ENCODE results near the gene NOBOX. TPM values are rescaled to one million over a fixed set of nuclear protein-coding genes. Genes with fewer than 3 reads are reported as not detected.
"Not testable (repeated sequence)": the region's sequence is repeated elsewhere in the genome, so short reads cannot be mapped to it uniquely, and the experiment has no call there.

NOBOX gene
- total RNA-seq, 1 donor from 2014 or later = not detected

GRCh38 chr7:144437370-144438191 is 34.1 kb upstream of the NOBOX start:
- Histone ChIP-seq H3K4me3 (ENCODE audit: low read depth, low read length) (no peak overlapping the region), H3K36me3 (ENCODE audit: control insufficient read depth, insufficient read depth, low read length) (no peaks in the 10 kb centered on the region), H3K27me3 (ENCODE audit: control insufficient read depth, insufficient read depth, low read length) (no peaks in the 10 kb centered on the region)
- peak; percentile 52 for TF ChIP-seq CTCF (IDR thresholded peaks at IDR 0.05; ENCODE audit: insufficient read depth, low read length, severe bottlenecking)
- FAIRE-seq (no peak), DNase-seq (ENCODE audit: low read depth) (peak; percentile 85)

GRCh38 chr7:144436500-144436899 is 33.0 kb upstream of the NOBOX start:
- no peak for FAIRE-seq
- no peak for DNase-seq (ENCODE audit: low read depth)
- Histone ChIP-seq H3K27me3 (ENCODE audit: control insufficient read depth, insufficient read depth, low read length) (no peaks in the 10 kb centered on the region), H3K4me3 (ENCODE audit: low read depth, low read length) (no peak overlapping the region), H3K36me3 (ENCODE audit: control insufficient read depth, insufficient read depth, low read length) (no peaks in the 10 kb centered on the region)
- no peak for TF ChIP-seq CTCF (IDR thresholded peaks at IDR 0.05; ENCODE audit: insufficient read depth, low read length, severe bottlenecking)

GRCh38 chr7:144428431-144428830 is 24.9 kb upstream of the NOBOX start:
- no peaks in the 10 kb centered on the region for H3K36me3 ChIP-seq (ENCODE audit: control insufficient read depth, insufficient read depth, low read length)
- FAIRE-seq (no peak), DNase-seq (ENCODE audit: low read depth) (no peak)
- H3K27me3 ChIP-seq (ENCODE audit: control insufficient read depth, insufficient read depth, low read length) = no peaks in the 10 kb centered on the region
- no peak for TF ChIP-seq CTCF (IDR thresholded peaks at IDR 0.05; ENCODE audit: insufficient read depth, low read length, severe bottlenecking)
- no peak overlapping the region for H3K4me3 ChIP-seq (ENCODE audit: low read depth, low read length)

- not testable (repeated sequence) for H3K36me3 ChIP-seq (ENCODE audit: control insufficient read depth, insufficient read depth, low read length); DNase-seq (ENCODE audit: low read depth); FAIRE-seq; H3K27me3 ChIP-seq (ENCODE audit: control insufficient read depth, insufficient read depth, low read length); H3K4me3 ChIP-seq (ENCODE audit: low read depth, low read length)
Observed at GRCh38 chr7:144427539-144427938, 24.0 kb upstream of the NOBOX start.

GRCh38 chr7:144418931-144419330 is 15.4 kb upstream of the NOBOX start:
- H3K27me3 ChIP-seq (ENCODE audit: control insufficient read depth, insufficient read depth, low read length); FAIRE-seq; H3K4me3 ChIP-seq (ENCODE audit: low read depth, low read length); H3K36me3 ChIP-seq (ENCODE audit: control insufficient read depth, insufficient read depth, low read length): not testable (repeated sequence)
- peak; percentile 53 for DNase-seq (ENCODE audit: low read depth)

- H3K36me3 ChIP-seq (ENCODE audit: control insufficient read depth, insufficient read depth, low read length) = no peaks in the 10 kb centered on the region
- TF ChIP-seq CTCF (IDR thresholded peaks at IDR 0.05; ENCODE audit: insufficient read depth, low read length, severe bottlenecking) = no peak
- no peak overlapping the region for H3K4me3 ChIP-seq (ENCODE audit: low read depth, low read length)
- no peaks in the 10 kb centered on the region for H3K27me3 ChIP-seq (ENCODE audit: control insufficient read depth, insufficient read depth, low read length)
- DNase-seq (ENCODE audit: low read depth) (peak; percentile 97), FAIRE-seq (no peak)
Observed at GRCh38 chr7:144416341-144416740, 12.8 kb upstream of the NOBOX start.

GRCh38 chr7:144415858-144416257 is 12.4 kb upstream of the NOBOX start:
- FAIRE-seq = no peak
- TF ChIP-seq CTCF (IDR thresholded peaks at IDR 0.05; ENCODE audit: insufficient read depth, low read length, severe bottlenecking) = no peak
- DNase-seq (ENCODE audit: low read depth) = peak; percentile 61
- no peak overlapping the region for H3K4me3 ChIP-seq (ENCODE audit: low read depth, low read length)
- no peaks in the 10 kb centered on the region for H3K27me3 ChIP-seq (ENCODE audit: control insufficient read depth, insufficient read depth, low read length)
- H3K36me3 ChIP-seq (ENCODE audit: control insufficient read depth, insufficient read depth, low read length) = no peaks in the 10 kb centered on the region
